ENCODE measurements around the gene PRPH2.
"Not testable (repeated sequence)": the region's sequence is repeated elsewhere in the genome, so short reads cannot be mapped to it uniquely, and the experiment has no call there.

The PRPH2 gene

GRCh38 chr6:42740725-42741124 lies 18.3 kb upstream of the PRPH2 start:
- Histone ChIP-seq H3K9ac (ENCODE audit: low read depth, low read length) (no peak overlapping the region), H3K4me1 (ENCODE audit: control insufficient read depth, insufficient read depth, low read length) (no peaks in the 10 kb centered on the region), H3K9me3 (ENCODE audit: control insufficient read depth, insufficient read depth, low read length) (no peaks in the 10 kb centered on the region), H3K27ac (ENCODE audit: low read depth, low read length) (no peak overlapping the region), H3K27me3 (ENCODE audit: control insufficient read depth, insufficient read depth, low read length) (no peaks in the 10 kb centered on the region), H3K4me3 (ENCODE audit: low read depth, low read length) (no peak overlapping the region), H3K36me3 (ENCODE audit: control insufficient read depth, insufficient read depth, low read length) (no peaks in the 10 kb centered on the region)

GRCh38 chr6:42735976-42736375 lies 13.6 kb upstream of the PRPH2 start:
- H3K9me3 ChIP-seq (ENCODE audit: control insufficient read depth, insufficient read depth, low read length) = no peaks in the 10 kb centered on the region
- no peak overlapping the region for H3K4me3 ChIP-seq (ENCODE audit: low read depth, low read length)
- H3K4me1 ChIP-seq (ENCODE audit: control insufficient read depth, insufficient read depth, low read length) = no peaks in the 10 kb centered on the region
- H3K36me3 ChIP-seq (ENCODE audit: control insufficient read depth, insufficient read depth, low read length) = no peaks in the 10 kb centered on the region
- no peaks in the 10 kb centered on the region for H3K27me3 ChIP-seq (ENCODE audit: control insufficient read depth, insufficient read depth, low read length)
- H3K9ac ChIP-seq (ENCODE audit: low read depth, low read length) = no peak overlapping the region
- H3K27ac ChIP-seq (ENCODE audit: low read depth, low read length) = no peak overlapping the region

- not testable (repeated sequence) for H3K9ac ChIP-seq (ENCODE audit: low read depth, low read length); H3K4me3 ChIP-seq (ENCODE audit: low read depth, low read length); H3K27me3 ChIP-seq (ENCODE audit: control insufficient read depth, insufficient read depth, low read length); H3K36me3 ChIP-seq (ENCODE audit: control insufficient read depth, insufficient read depth, low read length); H3K4me1 ChIP-seq (ENCODE audit: control insufficient read depth, insufficient read depth, low read length); H3K9me3 ChIP-seq (ENCODE audit: control insufficient read depth, insufficient read depth, low read length); H3K27ac ChIP-seq (ENCODE audit: low read depth, low read length)
These were observed 11.6 kb upstream of the PRPH2 start for GRCh38 chr6:42733867-42734481.

- Histone ChIP-seq H3K4me3 (ENCODE audit: low read depth, low read length) (no peak overlapping the region), H3K27me3 (ENCODE audit: control insufficient read depth, insufficient read depth, low read length) (no peaks in the 10 kb centered on the region), H3K36me3 (ENCODE audit: control insufficient read depth, insufficient read depth, low read length) (no peaks in the 10 kb centered on the region), H3K4me1 (ENCODE audit: control insufficient read depth, insufficient read depth, low read length) (peaks cover 7% of the 10 kb centered on the region), H3K9me3 (ENCODE audit: control insufficient read depth, insufficient read depth, low read length) (no peaks in the 10 kb centered on the region), H3K27ac (ENCODE audit: low read depth, low read length) (no peak overlapping the region), H3K9ac (ENCODE audit: low read depth, low read length) (no peak overlapping the region)
These were observed 7.3 kb upstream of the PRPH2 start for GRCh38 chr6:42729731-42730130.

- H3K4me3 ChIP-seq (ENCODE audit: low read depth, low read length) = no peak overlapping the region
- peaks cover 7% of the 10 kb centered on the region for H3K4me1 ChIP-seq (ENCODE audit: control insufficient read depth, insufficient read depth, low read length)
- no peak overlapping the region for H3K27ac ChIP-seq (ENCODE audit: low read depth, low read length)
- no peaks in the 10 kb centered on the region for H3K27me3 ChIP-seq (ENCODE audit: control insufficient read depth, insufficient read depth, low read length)
- H3K9me3 ChIP-seq (ENCODE audit: control insufficient read depth, insufficient read depth, low read length) = no peaks in the 10 kb centered on the region
- no peaks in the 10 kb centered on the region for H3K36me3 ChIP-seq (ENCODE audit: control insufficient read depth, insufficient read depth, low read length)
- no peak overlapping the region for H3K9ac ChIP-seq (ENCODE audit: low read depth, low read length)
These were observed 5.2 kb upstream of the PRPH2 start for GRCh38 chr6:42727627-42728026.

- H3K27me3 ChIP-seq (ENCODE audit: control insufficient read depth, insufficient read depth, low read length) = no peaks in the 10 kb centered on the region
- H3K9ac ChIP-seq (ENCODE audit: low read depth, low read length) = no peak overlapping the region
- H3K4me3 ChIP-seq (ENCODE audit: low read depth, low read length) = no peak overlapping the region
- H3K36me3 ChIP-seq (ENCODE audit: control insufficient read depth, insufficient read depth, low read length) = no peaks in the 10 kb centered on the region
- H3K9me3 ChIP-seq (ENCODE audit: control insufficient read depth, insufficient read depth, low read length) = no peaks in the 10 kb centered on the region
- H3K27ac ChIP-seq (ENCODE audit: low read depth, low read length) = no peak overlapping the region
- H3K4me1 ChIP-seq (ENCODE audit: control insufficient read depth, insufficient read depth, low read length) = peaks cover 7% of the 10 kb centered on the region
These were observed 4.8 kb upstream of the PRPH2 start for GRCh38 chr6:42727087-42727611.

- Histone ChIP-seq H3K4me1 (ENCODE audit: control insufficient read depth, insufficient read depth, low read length) (peaks cover 7% of the 10 kb centered on the region), H3K36me3 (ENCODE audit: control insufficient read depth, insufficient read depth, low read length) (no peaks in the 10 kb centered on the region), H3K27me3 (ENCODE audit: control insufficient read depth, insufficient read depth, low read length) (no peaks in the 10 kb centered on the region), H3K4me3 (ENCODE audit: low read depth, low read length) (no peak overlapping the region), H3K9ac (ENCODE audit: low read depth, low read length) (no peak overlapping the region), H3K27ac (ENCODE audit: low read depth, low read length) (no peak overlapping the region), H3K9me3 (ENCODE audit: control insufficient read depth, insufficient read depth, low read length) (no peaks in the 10 kb centered on the region)
These were observed 4.2 kb upstream of the PRPH2 start for GRCh38 chr6:42726485-42727086.

GRCh38 chr6:42726026-42726425 lies 3.6 kb upstream of the PRPH2 start:
- H3K9ac ChIP-seq (ENCODE audit: low read depth, low read length) = no peak overlapping the region
- no peak overlapping the region for H3K27ac ChIP-seq (ENCODE audit: low read depth, low read length)
- H3K4me3 ChIP-seq (ENCODE audit: low read depth, low read length) = no peak overlapping the region

GRCh38 chr6:42724825-42725224 lies 2.4 kb upstream of the PRPH2 start:
- no peaks in the 10 kb centered on the region for H3K27me3 ChIP-seq (ENCODE audit: control insufficient read depth, insufficient read depth, low read length)
- H3K4me3 ChIP-seq (ENCODE audit: low read depth, low read length) = no peak overlapping the region
- H3K9ac ChIP-seq (ENCODE audit: low read depth, low read length) = no peak overlapping the region
- H3K4me1 ChIP-seq (ENCODE audit: control insufficient read depth, insufficient read depth, low read length) = peaks cover 7% of the 10 kb centered on the region
- H3K27ac ChIP-seq (ENCODE audit: low read depth, low read length) = no peak overlapping the region
- H3K9me3 ChIP-seq (ENCODE audit: control insufficient read depth, insufficient read depth, low read length) = no peaks in the 10 kb centered on the region
- H3K36me3 ChIP-seq (ENCODE audit: control insufficient read depth, insufficient read depth, low read length) = no peaks in the 10 kb centered on the region

More at GRCh38 chr6:42726026-42726425, 3.6 kb upstream of the PRPH2 start:
- Histone ChIP-seq H3K36me3 (ENCODE audit: control insufficient read depth, insufficient read depth, low read length) (no peaks in the 10 kb centered on the region), H3K9me3 (ENCODE audit: control insufficient read depth, insufficient read depth, low read length) (no peaks in the 10 kb centered on the region), H3K4me1 (ENCODE audit: control insufficient read depth, insufficient read depth, low read length) (peaks cover 7% of the 10 kb centered on the region), H3K27me3 (ENCODE audit: control insufficient read depth, insufficient read depth, low read length) (no peaks in the 10 kb centered on the region)

GRCh38 chr6:42720739-42721138 lies 1.7 kb downstream of the PRPH2 start:
- Histone ChIP-seq H3K27me3 (ENCODE audit: control insufficient read depth, insufficient read depth, low read length) (no peaks in the 10 kb centered on the region), H3K9me3 (ENCODE audit: control insufficient read depth, insufficient read depth, low read length) (no peaks in the 10 kb centered on the region), H3K4me3 (ENCODE audit: low read depth, low read length) (no peak overlapping the region), H3K4me1 (ENCODE audit: control insufficient read depth, insufficient read depth, low read length) (no peaks in the 10 kb centered on the region), H3K36me3 (ENCODE audit: control insufficient read depth, insufficient read depth, low read length) (no peaks in the 10 kb centered on the region), H3K9ac (ENCODE audit: low read depth, low read length) (no peak overlapping the region), H3K27ac (ENCODE audit: low read depth, low read length) (no peak overlapping the region)

- Histone ChIP-seq H3K4me1 (ENCODE audit: control insufficient read depth, insufficient read depth, low read length) (no peaks in the 10 kb centered on the region), H3K9me3 (ENCODE audit: control insufficient read depth, insufficient read depth, low read length) (no peaks in the 10 kb centered on the region; the same call in 1 of the 2 replicates), H3K27ac (ENCODE audit: low read depth, low read length) (no peak overlapping the region), H3K4me3 (ENCODE audit: low read depth, low read length) (no peak overlapping the region), H3K36me3 (ENCODE audit: control insufficient read depth, insufficient read depth, low read length) (no peaks in the 10 kb centered on the region), H3K9ac (ENCODE audit: low read depth, low read length) (no peak overlapping the region), H3K27me3 (ENCODE audit: control insufficient read depth, insufficient read depth, low read length) (no peaks in the 10 kb centered on the region)
These were observed 6.5 kb downstream of the PRPH2 start for GRCh38 chr6:42715871-42716270.
